Natural killer cell (primary cell): ENCODE measurements around the gene PKM. TPM values are rescaled to one million over a fixed set of nuclear protein-coding genes. Genes with fewer than 3 reads are reported as not detected.

Experiments
- ATAC-seq, 3 donors: fragments of 150-1000 bp in 2 of 3; fragments of 200-7000 bp in 1 of 3; cut with Tn5 transposase; 1 replicate in 1 of 3; 2 replicates in 2 of 3; pipeline ENCODE4 v1.10.0; 2021; ENCODE audit warnings: mild to moderate bottlenecking in 2 of 3, moderate library complexity in 2 of 3
- DNase-seq, 2 donors: peaks; one replicate each; pipeline versions ENCODE4 v3.0.0 to v3.0.0-alpha.2; 2013 to 2021; ENCODE audit warnings: mixed read lengths in 1 of 2
- H3K27ac ChIP-seq: one replicate; pipeline ENCODE4 v1.5.1; 2013; ENCODE audit warnings: mild to moderate bottlenecking, low read length
- H3K27me3 ChIP-seq: one replicate; pipeline ENCODE4 v1.6.1; 2013; ENCODE audit warnings: low read length; ENCODE audit not compliant: control insufficient read depth, insufficient read depth
- H3K36me3 ChIP-seq: one replicate; pipeline ENCODE4 v1.6.1; 2013; ENCODE audit warnings: low read length; ENCODE audit not compliant: control insufficient read depth, insufficient read depth
- H3K4me1 ChIP-seq: one replicate; pipeline ENCODE4 v1.6.1; 2013; ENCODE audit warnings: low read length; ENCODE audit not compliant: control insufficient read depth, insufficient read depth
- H3K4me3 ChIP-seq: one replicate; pipeline ENCODE4 v1.5.1; 2013; ENCODE audit warnings: low read length
- H3K9me3 ChIP-seq: one replicate; pipeline ENCODE4 v1.6.1; 2013; ENCODE audit warnings: low read length; ENCODE audit not compliant: control insufficient read depth, insufficient read depth
- H3K27ac Mint-ChIP-seq, 2 donors: one replicate each; pipeline ENCODE4 v1.8.0; 2022; ENCODE audit warnings: mild to moderate bottlenecking in 2 of 2, mixed read lengths in 2 of 2, moderate library complexity in 1 of 2
- H3K27me3 Mint-ChIP-seq, 2 donors: one replicate each; pipeline ENCODE4 v1.8.0; 2022; ENCODE audit warnings: low read depth in 2 of 2, mixed read lengths in 2 of 2
- H3K36me3 Mint-ChIP-seq: one replicate; pipeline ENCODE4 v1.8.0; 2022; ENCODE audit warnings: mixed read lengths
- H3K4me1 Mint-ChIP-seq, 2 donors: one replicate each; pipeline ENCODE4 v1.8.0; 2022; ENCODE audit warnings: mixed read lengths in 2 of 2
- H3K4me3 Mint-ChIP-seq: one replicate; pipeline ENCODE4 v1.8.0; 2022; ENCODE audit warnings: mild to moderate bottlenecking, moderate library complexity, mixed read lengths
- H3K9me3 Mint-ChIP-seq, 2 donors: one replicate each; pipeline ENCODE4 v1.8.0; 2022; ENCODE audit warnings: mixed read lengths in 2 of 2
- WGBS: methylation state at CpG from one replicate; pipeline ENCODE4 v1.1.7; 2013; ENCODE audit warnings: missing lambda C conversion rate; ENCODE audit not compliant: insufficient coverage; 5-methylcytosine and 5-hydroxymethylcytosine counted together
- intact Hi-C: fragments of 100-400 bp; cut with micrococcal nuclease; formaldehyde crosslinking; loops from one replicate; pipeline ENCODE4 v1.14.2; 2022
- total RNA-seq, 4 donors: library from RNA; stranded (reverse); fragments of 120-200 nt in 1 of 4; gene quantifications; one replicate each; pipeline versions ENCODE4 v1.2.3 to v1.2.4, GENCODE V29; 2013 to 2022
- TF ChIP-seq, protein P1 (sequence below): fragments of 200-600 bp; IDR thresholded peaks from one replicate; pipeline ENCODE4 v1.8.0; 2022; ENCODE audit warnings: antibody characterized with exemption

Gene PKM
- total RNA-seq, 3 donors from 2014 or later (not counting 1 experiment from before 2014, with no cell fraction given), result 121 to 180 (median 155) TPM

DNA sequence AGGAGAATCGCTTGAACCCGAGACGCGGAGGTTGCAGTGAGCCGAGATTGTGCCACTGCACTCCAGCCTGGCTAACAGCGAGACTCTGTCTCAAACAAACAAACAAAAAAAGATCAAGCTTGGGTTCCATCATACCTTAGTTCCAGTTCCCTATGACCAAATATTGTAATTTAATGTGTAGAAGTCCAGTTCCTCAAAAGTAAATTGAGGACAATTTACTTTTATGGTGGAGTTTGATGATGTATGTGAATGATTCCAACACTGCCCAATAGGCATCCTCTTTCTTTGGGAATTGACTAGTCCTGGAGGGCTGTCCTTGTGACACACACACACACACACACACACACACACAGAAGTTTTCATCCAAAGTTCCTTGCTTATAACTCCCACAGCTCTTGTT, 2.8 kb upstream of the PKM start:
- H3K4me1 Mint-ChIP-seq, result peaks cover 33 to 47% of the 10 kb centered on the region in 2 donors
- intact Hi-C loops, result loop anchor here (10.0 kb wide), 1 partner anchor 241 kb away; the partner anchor contains the start of gene ARIH1
- Histone ChIP-seq H3K27me3 (no peaks in the 10 kb centered on the region), H3K9me3 (no peaks in the 10 kb centered on the region), H3K4me3 (no peak overlapping the region), H3K36me3 (no peaks in the 10 kb centered on the region), H3K4me1 (peaks cover 33% of the 10 kb centered on the region), H3K27ac (no peak overlapping the region)
- DNase-seq (no peak), ATAC-seq (no peak)
- H3K27me3 Mint-ChIP-seq, result no peaks in the 10 kb centered on the region
- TF ChIP-seq, protein P1, sequence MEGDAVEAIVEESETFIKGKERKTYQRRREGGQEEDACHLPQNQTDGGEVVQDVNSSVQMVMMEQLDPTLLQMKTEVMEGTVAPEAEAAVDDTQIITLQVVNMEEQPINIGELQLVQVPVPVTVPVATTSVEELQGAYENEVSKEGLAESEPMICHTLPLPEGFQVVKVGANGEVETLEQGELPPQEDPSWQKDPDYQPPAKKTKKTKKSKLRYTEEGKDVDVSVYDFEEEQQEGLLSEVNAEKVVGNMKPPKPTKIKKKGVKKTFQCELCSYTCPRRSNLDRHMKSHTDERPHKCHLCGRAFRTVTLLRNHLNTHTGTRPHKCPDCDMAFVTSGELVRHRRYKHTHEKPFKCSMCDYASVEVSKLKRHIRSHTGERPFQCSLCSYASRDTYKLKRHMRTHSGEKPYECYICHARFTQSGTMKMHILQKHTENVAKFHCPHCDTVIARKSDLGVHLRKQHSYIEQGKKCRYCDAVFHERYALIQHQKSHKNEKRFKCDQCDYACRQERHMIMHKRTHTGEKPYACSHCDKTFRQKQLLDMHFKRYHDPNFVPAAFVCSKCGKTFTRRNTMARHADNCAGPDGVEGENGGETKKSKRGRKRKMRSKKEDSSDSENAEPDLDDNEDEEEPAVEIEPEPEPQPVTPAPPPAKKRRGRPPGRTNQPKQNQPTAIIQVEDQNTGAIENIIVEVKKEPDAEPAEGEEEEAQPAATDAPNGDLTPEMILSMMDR, result no peak
- no peak overlapping the region for H3K4me3 Mint-ChIP-seq
- H3K9me3 Mint-ChIP-seq, result no peaks in the 10 kb centered on the region
- WGBS, result over 99% methylated on average over 6 of the region's 6 CpGs
- H3K36me3 Mint-ChIP-seq, result no peaks in the 10 kb centered on the region
- no peak overlapping the region for H3K27ac Mint-ChIP-seq

DNA sequence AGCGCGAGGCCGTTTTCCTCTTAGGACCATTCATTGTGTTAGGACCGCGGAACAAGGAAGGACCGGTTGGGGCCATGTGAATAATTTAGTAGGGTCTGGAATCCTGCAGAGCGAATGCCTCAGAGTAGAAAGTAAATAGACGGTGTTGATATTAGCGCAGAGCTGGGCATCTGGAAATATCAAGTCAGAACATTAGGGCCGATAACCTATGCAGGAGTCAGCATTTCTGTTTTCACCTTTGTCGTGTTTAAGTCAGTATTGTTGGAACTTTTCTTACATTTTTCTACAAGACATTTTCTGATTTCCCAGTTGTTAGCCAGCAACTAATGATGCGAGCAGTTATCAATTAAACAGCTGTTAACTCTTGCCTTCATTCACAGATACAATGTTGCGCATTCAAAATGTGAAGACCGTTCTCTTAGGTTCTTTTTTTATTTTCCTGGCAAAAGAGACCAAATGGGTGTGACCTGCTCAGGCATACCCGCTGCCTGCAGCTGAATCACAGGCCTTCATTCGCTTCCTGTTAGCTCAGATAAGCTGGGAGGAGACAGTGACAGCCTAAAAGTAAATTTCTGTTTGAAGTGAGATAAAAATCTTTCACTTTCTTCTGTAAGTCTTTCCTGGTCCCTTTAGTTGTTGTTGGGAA, 966 bp upstream of the PKM start:
- DNase-seq (peak in 1 of 2 donors; percentile 82), ATAC-seq (no peak)
- peak overlapping the region; percentile 98 for H3K4me3 Mint-ChIP-seq
- no peaks in the 10 kb centered on the region for H3K9me3 Mint-ChIP-seq
- peaks cover 37 to 54% of the 10 kb centered on the region in 2 donors for H3K4me1 Mint-ChIP-seq
- Histone ChIP-seq H3K36me3 (no peaks in the 10 kb centered on the region), H3K4me3 (peak overlapping the region; percentile 92), H3K4me1 (peaks cover 45% of the 10 kb centered on the region), H3K9me3 (no peaks in the 10 kb centered on the region), H3K27ac (peak overlapping the region; percentile 67), H3K27me3 (no peaks in the 10 kb centered on the region)
- H3K27me3 Mint-ChIP-seq, result no peaks in the 10 kb centered on the region
- WGBS, result 4% methylated on average over 16 of the region's 16 CpGs
- H3K27ac Mint-ChIP-seq, result peak overlapping the region; percentile 81 to 94
- TF ChIP-seq, protein P1, result no peak
- no peaks in the 10 kb centered on the region for H3K36me3 Mint-ChIP-seq
- intact Hi-C loops, result loop anchor here (10.0 kb wide), 1 partner anchor 243 kb away; the partner anchor contains the start of gene ARIH1

GRCh38 chr15:72230197-72231065, 559 bp downstream of the PKM start:
- under 1% methylated on average over 79 of the region's 79 CpGs for WGBS
- peak overlapping the region; percentile 81 to 94 for H3K27ac Mint-ChIP-seq
- TF ChIP-seq, protein P1, result no peak
- intact Hi-C loops, result loop anchor here (10.0 kb wide), 1 partner anchor 244 kb away; the partner anchor contains the start of gene ARIH1
- ATAC-seq, result peak; percentile 6 to 19 (median 8)
- Histone ChIP-seq H3K4me3 (peak overlapping the region; percentile 92), H3K27ac (peak overlapping the region; percentile 80), H3K27me3 (no peaks in the 10 kb centered on the region), H3K9me3 (no peaks in the 10 kb centered on the region), H3K36me3 (no peaks in the 10 kb centered on the region), H3K4me1 (peaks cover 49% of the 10 kb centered on the region)
- peak overlapping the region; percentile 98 for H3K4me3 Mint-ChIP-seq
- peak; percentile 53 to 67 for DNase-seq
- no peaks in the 10 kb centered on the region for H3K9me3 Mint-ChIP-seq
- H3K4me1 Mint-ChIP-seq, result peaks cover 39 to 56% of the 10 kb centered on the region in 2 donors
- no peaks in the 10 kb centered on the region for H3K36me3 Mint-ChIP-seq
- H3K27me3 Mint-ChIP-seq, result no peaks in the 10 kb centered on the region
